Left cardiac atrium (tissue), 4 donors: ENCODE results near the gene UGGT1. TPM values are rescaled to one million over a fixed set of nuclear protein-coding genes. Genes with fewer than 3 reads are reported as not detected.
"Not testable (repeated sequence)": the region's sequence is repeated elsewhere in the genome, so short reads cannot be mapped to it uniquely, and the experiment has no call there.

Experiments used
- ATAC-seq, 2 donors: fragments of 200-7000 bp; cut with Tn5 transposase; one replicate each; pipeline ENCODE4 v1.9.1; 2020; ENCODE audit warnings: mild to moderate bottlenecking in 2 of 2, moderate library complexity in 2 of 2
- DNase-seq: peaks from one replicate; pipeline ENCODE4 v3.0.0-alpha.2; 2020
- intact Hi-C, 2 donors: fragments of 100-400 bp; cut with DNase I; formaldehyde crosslinking; loops; one replicate each; pipeline versions ENCODE4 v1.14.1 to v1.15.1; 2022 to 2023
- total RNA-seq, 2 donors: library from RNA; stranded (reverse); fragmentation: NEBNext Ultra II Directional; extraction: Animal tissue kit (Norgen Biotek cat#: 25700); gene quantifications; one replicate each; pipeline ENCODE4 v1.2.1, GENCODE V29; 2021
- donor health status: DM: no; HTN: yes; CAD: no.
- donor health status: DM: no; HTN: yes; CAD: no; lungs with severe emphysema.
- donor health status: DM: yes; HTN: yes; CAD: no.
- donor health status: Dilated cardiomyopathy.

UGGT1 gene
- total RNA-seq, 2 donors from 2014 or later = 30.6 to 31.3 TPM

DNA sequence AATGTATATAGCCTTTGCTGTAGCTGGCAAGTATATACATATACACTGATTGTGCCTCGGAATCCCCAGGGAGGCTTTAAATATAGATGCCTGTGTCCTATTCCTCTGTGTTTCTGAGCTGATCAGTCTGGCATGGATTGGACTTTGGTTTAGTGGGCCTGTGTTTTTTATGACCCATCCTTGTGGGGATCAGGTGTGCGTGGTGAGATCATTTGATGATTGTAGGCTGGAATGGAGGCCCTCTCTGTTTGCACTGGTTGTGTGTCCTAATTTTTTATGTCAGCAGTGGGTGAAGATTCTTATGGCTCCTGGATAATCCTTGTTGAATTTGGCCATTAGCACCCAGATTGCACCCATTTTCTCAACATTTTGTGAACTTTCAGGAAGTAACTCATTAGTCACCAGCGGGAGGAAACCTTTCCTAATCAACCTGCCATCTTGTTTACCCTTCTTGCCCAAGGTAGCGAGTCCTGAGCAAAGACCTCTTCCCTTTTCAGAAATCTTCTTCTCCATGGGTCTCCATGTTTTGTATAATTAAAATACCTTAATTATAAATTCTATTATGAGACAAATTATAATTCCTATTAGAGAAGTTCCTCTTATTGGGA lies 75.8 kb downstream of the UGGT1 start:
- no peak for ATAC-seq
- intact Hi-C loops = no loop called here
- DNase-seq = no peak

DNA sequence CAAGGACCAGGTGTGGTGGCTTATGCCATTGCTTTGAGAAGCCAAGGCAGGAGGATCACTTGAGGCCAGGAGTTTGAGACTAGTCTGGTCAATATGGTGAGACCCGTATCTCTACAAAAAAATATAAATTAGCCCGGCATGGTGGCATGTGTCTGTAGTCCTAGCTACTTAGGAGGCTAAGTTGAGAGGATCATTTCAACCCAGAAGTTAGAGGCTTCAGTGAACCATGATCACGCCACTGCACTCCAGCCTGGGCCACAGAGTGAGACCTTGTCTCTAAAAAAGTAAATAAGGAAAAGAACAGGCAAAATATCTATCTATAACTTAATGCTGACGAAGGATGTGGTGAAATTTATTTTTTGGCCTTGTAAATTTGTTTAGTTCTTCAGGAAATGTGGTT lies 78.1 kb downstream of the UGGT1 start:
- intact Hi-C loops = no loop called here
- no peak for ATAC-seq
- DNase-seq = no peak

DNA sequence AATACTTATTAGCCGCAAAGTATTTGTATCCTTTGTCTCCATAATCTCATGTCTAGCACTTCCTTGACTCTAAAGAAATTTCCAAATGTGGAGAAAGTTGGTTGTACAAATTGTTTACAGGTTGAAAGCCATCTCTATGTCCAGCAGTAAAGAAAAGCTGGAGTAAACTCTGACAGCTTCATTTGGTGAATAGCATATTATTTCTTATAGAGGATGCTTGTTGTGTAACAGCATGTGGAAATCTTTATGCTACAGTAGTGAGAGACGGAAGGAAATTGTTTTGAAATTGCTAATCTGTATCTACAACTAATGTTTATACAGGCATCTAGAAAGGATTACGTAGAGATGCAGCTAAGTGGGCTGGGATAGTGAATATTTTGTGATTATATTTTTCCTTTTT lies 78.5 kb downstream of the UGGT1 start:
- ATAC-seq = no peak
- intact Hi-C loops = no loop called here
- DNase-seq = no peak

DNA sequence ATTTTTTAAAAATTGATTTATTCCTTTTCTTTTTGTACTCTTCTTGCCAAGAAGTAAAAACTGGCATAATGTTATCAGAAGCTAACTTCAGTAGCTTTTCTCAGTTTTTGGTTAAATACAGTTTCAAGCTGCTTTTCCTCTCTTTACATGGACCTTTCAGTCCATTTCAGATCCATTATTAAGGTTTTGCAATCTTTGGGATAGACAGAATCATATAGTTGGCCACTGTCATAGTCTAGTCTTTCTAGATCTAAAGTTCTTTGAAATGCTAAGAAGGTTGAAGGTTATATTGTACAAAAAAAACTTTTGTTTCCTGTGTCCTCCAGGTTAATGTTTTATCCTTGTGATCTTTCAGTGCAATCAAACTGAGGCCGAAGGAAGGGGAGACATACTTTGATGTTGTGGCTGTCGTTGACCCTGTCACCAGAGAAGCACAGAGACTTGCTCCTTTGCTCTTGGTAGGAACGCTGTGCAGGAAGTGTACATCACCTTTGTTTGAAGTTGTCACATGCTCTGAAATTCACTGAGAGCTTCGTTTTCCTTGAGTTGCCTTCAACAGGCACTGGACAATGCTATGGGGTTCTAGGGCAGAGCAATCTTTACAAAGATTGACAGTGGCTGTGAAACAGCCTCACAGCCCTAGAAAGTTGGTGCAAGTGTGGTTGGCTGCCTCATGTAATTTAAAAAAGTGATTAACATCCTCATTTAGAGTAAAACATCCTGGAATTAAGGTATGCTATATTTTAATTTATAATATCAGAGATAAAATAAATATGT lies 79.1 kb downstream of the UGGT1 start:
- ATAC-seq (no peak), DNase-seq (no peak)
- intact Hi-C loops = loop anchor here in 1 of 2 donors (10.0 kb wide), 1 partner anchor 145 kb away; the partner anchor contains the start of gene HS6ST1

DNA sequence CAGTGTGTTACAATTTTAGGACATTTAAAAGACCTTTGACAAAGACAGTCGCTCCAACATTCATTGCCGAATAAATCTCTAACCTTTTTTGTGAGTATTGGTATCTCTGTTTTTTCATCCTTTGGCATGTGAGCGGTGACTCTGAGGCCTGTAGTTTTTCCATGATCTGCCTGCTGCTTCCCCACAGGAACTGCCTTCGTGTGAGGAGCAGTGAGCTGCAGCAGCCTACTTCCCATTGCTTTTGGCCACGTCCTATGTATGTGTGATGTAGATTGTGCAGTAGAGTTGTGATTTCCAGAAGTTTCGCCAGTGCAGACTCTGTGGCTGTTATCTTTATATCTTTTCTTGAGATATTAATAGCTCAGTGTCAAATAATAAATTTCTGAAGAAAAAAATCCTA lies 79.8 kb downstream of the UGGT1 start:
- ATAC-seq = no peak
- intact Hi-C loops = loop anchor here in 1 of 2 donors (10.0 kb wide), 1 partner anchor 144 kb away; the partner anchor contains the start of gene HS6ST1

DNA sequence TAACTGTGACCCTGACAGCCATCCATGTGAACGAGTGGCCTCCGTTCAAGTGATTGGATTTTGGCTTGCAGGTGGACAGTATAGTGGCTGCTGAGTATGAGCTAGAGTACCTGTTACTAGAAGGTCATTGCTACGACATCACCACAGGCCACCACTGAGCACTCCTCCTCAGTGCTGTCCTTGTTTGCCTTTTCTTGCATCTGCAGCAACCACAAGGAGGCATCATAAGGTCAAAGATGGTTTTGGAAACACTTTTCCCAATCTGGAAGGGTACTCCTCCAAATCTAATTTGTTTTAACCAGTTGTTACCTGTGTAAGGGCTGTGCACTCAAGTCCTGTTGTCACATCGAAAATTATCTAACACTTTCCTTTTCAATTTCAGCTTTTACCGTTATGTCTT lies 81.2 kb downstream of the UGGT1 start:
- intact Hi-C loops = loop anchor here in 1 of 2 donors (10.0 kb wide), 1 partner anchor 143 kb away; the partner anchor contains the start of gene HS6ST1
- DNase-seq = no peak
- no peak for ATAC-seq

More for the DNA sequence above, 79.8 kb downstream of the UGGT1 start:
- no peak for DNase-seq

DNA sequence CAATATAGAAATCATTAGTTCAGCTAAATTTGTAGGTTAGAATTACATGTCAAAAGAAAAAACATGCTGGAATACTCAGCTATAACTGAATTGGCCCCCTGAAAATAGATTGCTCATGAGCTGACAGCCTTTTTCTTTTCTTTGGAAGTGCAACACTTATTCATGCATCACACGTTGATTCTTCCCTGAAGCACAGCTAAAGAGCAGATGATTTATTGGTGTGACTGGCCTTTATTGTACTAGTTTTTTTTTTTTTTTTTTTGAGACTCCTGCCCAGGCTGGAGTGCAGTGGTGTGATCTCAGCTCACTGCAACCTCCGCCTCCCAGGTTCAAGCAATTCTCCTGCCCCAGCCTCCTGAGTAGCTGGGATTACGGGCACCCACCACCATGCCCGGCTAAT lies 83.1 kb downstream of the UGGT1 start:
- ATAC-seq, DNase-seq: not testable (repeated sequence)
- intact Hi-C loops = loop anchor here in 1 of 2 donors (10.0 kb wide), 1 partner anchor 141 kb away; the partner anchor contains the start of gene HS6ST1

DNA sequence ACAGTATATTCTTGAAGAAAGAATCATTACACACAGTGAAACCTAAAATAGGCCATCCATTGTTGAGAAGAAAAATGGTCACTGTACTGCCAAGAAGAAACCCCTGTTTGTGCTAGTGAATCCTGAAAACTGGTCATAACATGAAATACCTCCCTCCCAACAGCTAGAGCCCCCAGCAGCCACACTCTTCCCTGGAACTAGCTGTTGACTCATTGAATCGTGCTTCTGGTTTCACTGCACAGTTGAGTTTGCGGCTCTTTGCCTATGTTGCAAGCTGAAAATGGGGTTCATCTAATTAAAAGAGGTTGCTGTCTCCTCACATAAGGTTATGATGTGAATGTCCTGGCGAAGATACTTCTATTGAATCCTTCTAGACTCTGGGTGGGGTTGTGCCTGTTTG lies 86.3 kb downstream of the UGGT1 start:
- ATAC-seq (no peak), DNase-seq (no peak)
- intact Hi-C loops = loop anchor here in 1 of 2 donors (10.0 kb wide), 1 partner anchor 137 kb away; the partner anchor contains the start of gene HS6ST1

DNA sequence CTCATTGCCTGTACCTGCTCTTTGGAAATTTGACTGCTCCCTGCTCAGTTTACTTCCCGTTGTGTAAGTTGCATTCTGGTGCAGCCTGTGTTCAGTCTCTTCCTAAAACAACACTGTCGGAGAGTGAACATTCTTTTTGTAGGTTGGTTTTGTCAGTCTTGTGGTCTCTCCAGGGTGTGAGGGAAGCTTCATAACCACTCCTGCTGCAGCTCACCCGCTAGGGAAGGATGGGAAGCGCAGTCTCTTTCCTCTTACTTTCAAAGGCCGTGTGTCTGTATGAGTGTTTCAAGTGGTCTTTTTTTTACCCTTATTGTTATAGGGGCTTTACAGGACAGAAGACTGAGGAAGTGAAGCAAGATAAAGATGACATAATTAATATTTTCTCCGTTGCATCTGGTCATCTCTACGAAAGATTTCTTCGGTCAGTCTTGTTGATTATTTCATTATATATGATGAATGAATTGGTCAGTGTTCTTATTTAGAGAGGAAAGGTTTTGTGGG lies 87.2 kb downstream of the UGGT1 start:
- DNase-seq (no peak), ATAC-seq (no peak)
- intact Hi-C loops = loop anchor here in 1 of 2 donors (10.0 kb wide), 1 partner anchor 137 kb away; the partner anchor contains the start of gene HS6ST1

DNA sequence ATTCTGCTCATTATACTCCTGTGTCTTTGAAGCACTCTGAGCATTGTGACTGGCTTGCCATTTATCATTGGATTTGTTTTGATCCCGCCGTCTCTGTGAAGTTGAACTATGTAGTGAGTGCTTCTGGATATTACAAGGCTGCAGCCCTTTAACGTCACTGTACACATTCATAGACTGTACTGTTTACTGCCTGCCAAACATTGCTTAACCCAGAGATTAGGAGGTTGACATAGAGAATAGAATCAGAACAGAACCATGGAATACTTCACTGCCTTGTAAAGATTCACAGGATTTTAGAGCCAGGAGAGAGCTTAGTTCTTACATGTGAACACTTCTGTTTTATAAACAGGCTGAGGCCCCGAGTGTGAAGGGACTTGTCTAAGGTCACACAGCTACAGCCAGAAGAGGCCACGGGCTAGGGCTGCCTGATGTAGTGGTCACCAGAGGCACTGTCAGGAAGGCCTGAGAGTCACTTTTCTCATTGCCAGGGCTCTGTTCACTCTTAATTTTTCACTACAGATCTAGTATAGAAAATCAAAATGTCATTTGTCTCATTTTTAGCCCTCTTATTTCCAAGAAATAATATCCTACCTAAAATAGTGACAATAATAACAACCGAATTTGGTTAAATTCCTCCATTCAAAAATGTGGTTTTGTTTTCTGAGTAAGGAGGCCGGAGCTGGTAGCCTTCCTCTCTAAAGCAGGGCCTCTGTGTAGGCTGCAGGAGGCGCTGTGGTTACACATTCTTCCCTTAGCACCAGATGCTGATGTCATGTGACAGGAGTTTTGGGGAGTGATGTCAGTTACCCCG lies 87.9 kb downstream of the UGGT1 start:
- ATAC-seq (peak; percentile 82 to 85), DNase-seq (peak; percentile 62)
- intact Hi-C loops = loop anchor here in 1 of 2 donors (10.0 kb wide), 1 partner anchor 136 kb away; the partner anchor contains the start of gene HS6ST1

DNA sequence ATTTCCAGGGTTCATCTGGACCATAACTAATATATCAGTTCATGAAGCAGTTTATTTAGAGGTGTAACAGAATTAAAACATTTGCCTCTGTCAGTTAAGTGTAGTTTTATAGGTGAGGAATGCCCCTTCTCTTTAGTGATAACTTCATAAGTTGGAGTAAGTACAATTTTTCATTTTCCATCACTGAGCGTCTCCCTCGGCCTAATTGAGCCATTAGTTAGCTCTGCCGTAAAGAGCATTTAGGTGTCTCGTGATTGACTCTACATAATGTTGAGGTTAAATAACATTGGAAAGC lies 88.4 kb downstream of the UGGT1 start:
- no peak for DNase-seq
- no peak for ATAC-seq
- intact Hi-C loops = loop anchor here in 1 of 2 donors (10.0 kb wide), 1 partner anchor 135 kb away; the partner anchor contains the start of gene HS6ST1

DNA sequence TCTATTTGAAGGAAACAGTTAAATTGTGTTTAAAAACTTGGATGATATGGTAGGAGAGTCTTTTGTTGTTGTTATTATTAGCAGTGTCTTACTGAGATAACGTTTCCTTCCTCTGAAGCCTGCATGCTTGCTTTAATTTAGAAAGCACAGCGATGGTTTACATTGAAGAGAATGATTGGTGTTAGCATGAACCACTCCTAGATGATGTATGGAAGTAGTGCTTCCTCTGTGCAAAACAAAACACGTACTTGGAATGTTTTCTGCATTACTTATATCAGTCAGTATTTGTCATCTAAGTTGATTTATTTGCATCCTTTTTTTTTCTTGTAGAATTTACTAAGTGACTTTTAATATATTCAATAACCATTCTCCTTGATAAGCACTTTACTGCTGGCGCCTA lies 89.0 kb downstream of the UGGT1 start:
- intact Hi-C loops = loop anchor here in 1 of 2 donors (5.0 kb wide), 1 partner anchor 52 kb away; no protein-coding TSS in a partner anchor
- no peak for DNase-seq
- ATAC-seq = no peak

DNA sequence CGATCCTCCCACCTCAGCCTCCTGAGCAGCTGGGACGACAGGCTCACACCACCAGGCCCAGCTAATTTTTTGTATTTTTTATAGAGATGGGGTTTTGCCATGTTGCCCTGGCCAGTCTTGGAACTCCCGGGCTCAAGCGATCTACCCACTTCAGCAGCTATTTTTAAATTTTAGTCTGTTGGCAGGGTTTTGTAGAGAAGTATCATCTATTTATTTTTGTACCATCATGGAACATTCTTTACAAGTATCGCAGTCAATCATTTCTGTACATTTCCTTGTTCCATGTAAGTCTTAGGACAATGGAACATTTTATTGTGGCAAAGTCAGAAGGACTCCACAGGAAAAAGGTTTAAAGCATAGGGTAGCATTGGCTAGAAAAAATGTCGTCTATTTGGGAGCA lies 94.6 kb downstream of the UGGT1 start:
- intact Hi-C loops = no loop called here
- peak in 1 of 2 donors; percentile 23 for ATAC-seq
- DNase-seq = no peak

DNA sequence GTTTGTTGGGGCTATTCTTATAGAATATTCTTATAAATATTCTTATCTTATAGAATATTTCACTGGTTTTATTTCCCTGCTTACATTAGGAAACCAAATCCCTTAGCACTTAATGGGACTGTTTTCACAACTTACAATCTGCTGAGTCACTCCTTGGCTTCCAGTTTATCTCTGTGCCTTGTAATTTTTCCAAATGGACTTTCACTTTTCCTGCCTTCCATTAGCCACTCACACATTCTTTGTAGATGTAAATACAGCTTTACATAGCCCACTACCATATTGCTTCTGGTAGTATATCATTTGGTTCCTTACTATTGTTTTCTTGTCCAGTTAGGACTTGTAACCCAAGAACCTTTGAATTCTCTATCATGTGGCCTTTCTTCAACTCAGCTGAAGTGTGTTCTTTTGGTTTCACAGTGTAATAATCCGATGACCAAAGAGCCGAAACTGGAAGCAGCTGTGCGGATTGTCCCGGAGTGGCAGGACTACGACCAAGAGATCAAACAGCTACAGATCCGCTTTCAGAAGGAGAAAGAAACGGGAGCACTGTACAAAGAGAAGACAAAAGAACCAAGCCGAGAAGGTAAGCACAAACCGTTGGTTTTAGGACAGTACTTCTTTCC lies 96.1 kb downstream of the UGGT1 start:
- intact Hi-C loops = no loop called here
- peak; percentile 81 for ATAC-seq
- no peak for DNase-seq

DNA sequence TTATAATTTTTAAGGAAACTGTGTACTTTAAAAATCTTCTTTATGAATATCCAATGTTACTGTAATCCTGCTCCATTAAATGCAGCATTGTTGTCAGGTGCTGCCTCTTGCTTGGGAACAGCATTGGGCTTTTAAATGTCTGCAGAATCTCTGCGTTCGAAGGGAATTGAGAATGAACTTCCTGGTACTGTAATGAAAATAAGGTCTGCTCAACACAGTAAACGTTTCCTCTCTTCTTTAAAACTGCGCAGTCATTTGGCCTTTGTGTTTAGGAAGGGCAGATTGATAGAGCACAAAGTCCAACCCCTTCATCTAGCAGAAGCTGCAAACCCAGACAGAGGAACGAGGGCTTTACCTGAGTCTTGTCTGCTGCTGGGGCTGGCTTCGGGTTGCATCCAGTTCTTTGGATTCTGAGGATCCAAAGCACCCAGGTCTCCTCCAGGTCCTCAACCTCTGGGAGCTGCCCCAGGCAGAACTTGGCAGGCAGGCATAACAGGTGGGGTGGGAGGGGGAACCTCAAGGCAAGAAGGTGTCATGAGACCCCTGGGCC lies 104.5 kb downstream of the UGGT1 start:
- ATAC-seq = peak in 1 of 2 donors; percentile 7
- intact Hi-C loops = no loop called here
- no peak for DNase-seq

DNA sequence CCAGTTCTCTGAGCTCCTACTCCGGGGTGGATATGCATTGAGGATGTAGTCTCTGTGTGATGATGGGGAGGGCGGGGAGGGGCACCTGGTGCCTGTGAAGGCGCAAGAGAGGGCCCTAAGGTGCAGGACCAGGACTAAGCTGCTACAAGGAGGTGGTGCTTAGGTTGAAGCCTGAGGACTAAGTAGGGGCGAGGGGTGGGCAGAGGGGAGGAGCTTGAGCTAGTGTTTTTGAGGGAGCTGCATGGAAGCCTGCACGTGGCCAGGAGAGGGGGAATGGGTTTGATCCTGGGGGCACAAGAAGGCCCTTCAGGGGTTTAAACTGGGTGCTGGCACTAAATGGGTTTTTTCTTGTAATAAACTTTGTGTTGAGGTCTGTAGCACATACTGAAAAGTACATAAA lies 105.0 kb downstream of the UGGT1 start:
- ATAC-seq (peak; percentile 17 to 25), DNase-seq (no peak)
- intact Hi-C loops = no loop called here

DNA sequence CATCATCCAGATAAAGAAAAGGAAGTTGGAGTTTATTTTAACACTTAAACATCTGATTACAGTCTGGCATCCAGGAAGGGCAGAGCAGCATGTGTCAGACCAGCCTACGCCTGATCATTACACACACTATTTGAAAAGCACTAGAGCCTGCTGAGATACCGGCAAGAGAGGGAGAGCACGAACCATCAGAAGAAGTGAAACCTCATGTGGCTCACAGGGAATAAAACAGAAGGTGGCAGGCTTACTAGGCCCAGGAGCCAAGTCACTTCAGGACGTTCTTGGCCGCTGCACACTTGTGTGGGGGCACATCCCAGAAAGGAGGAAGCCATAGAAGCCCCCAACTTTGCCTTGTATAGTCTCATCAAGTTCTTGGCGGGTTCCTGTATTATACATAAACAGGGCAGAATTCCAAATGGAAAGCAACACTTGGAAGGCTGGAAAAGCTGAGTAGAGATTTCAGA lies 105.5 kb downstream of the UGGT1 start:
- intact Hi-C loops = no loop called here
- ATAC-seq (peak; percentile 38 to 74), DNase-seq (no peak)

DNA sequence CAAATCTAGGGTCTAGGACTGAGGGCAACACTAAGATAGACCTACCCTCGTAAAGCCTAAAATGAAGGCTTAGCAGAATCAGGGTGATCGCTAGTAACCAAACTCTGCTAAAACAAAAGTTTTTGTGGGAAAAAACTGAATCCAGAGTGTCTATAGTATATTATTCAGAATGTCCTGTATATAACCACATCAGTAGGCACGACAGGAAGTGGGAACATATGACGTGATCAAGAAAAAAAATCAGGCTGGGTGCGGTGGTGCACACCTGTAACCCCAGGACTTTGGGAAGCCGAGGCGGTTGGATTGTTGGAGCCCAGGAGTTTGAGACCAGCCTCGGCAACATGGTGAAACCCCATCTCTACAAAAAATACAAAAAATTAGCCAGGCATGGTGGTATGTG lies 106.1 kb downstream of the UGGT1 start:
- ATAC-seq (no peak), DNase-seq (no peak)
- intact Hi-C loops = no loop called here
